GM12878 (cell line): Measurements from ENCODE around the gene DNAJB6. TPM values are rescaled to one million over a fixed set of nuclear protein-coding genes. Genes with fewer than 3 reads are reported as not detected.

ENCODE experiments used
- ATAC-seq: fragments of 200-7000 bp; cut with Tn5 transposase; 3 replicates; pipeline ENCODE4 v1.9.1; 2020; ENCODE audit warnings: mild to moderate bottlenecking, moderate library complexity
- BruUV-seq: library from RNA; stranded (reverse); fragments of 400-500 nt; replicated peaks from 2 replicates; lab custom pipeline; 2021; lab: Mats Ljungman, UMichigan
- CTCF ChIA-PET: fragments of 300-600 bp; sonication (Branson Sonifier 250); formaldehyde crosslinking; extraction: SDS; loops from one replicate; lab custom pipeline; 2021; ENCODE audit warnings: inconsistent platforms; lab: Yijun Ruan, JAX
- POLR2A ChIA-PET: fragments of 350-600 bp; formaldehyde crosslinking; extraction: SDS; loops from one replicate; lab custom pipeline; 2021; ENCODE audit warnings: inconsistent platforms; lab: Charles Lee
- RAD21 ChIA-PET: fragments of 300-600 bp; sonication (Branson Sonifier 250); formaldehyde crosslinking; loops from one replicate; lab custom pipeline; 2023; ENCODE audit warnings: antibody characterized with exemption; ENCODE audit not compliant: unreplicated experiment; lab: Charles Lee
- SMC1A ChIA-PET: fragments of 300-600 bp; sonication (Branson Sonifier 250); formaldehyde crosslinking; loops from one replicate; lab custom pipeline; 2023; ENCODE audit not compliant: unreplicated experiment, uncharacterized antibody; lab: Charles Lee
- DNase-seq: peaks from one replicate; pipeline ENCODE4 v3.0.0-alpha.2; 2011; ENCODE audit warnings: low read depth, low spot score
- FAIRE-seq: peaks from 3 replicates; lab custom pipeline; 2011; peaks lifted over from hg19 to GRCh38; lab: Jason Lieb, UNC
- H2AFZ ChIP-seq: 2 replicates; pipeline ENCODE4 v1.6.0; 2011; ENCODE audit warnings: low read depth, low read length, control low read depth; ENCODE audit not compliant: control insufficient read depth
- H3K27ac ChIP-seq: 2 replicates; pipeline ENCODE4 v1.5.1; 2011; ENCODE audit warnings: control low read depth; ENCODE audit not compliant: control insufficient read depth, insufficient read depth
- H3K27me3 ChIP-seq, 2 experiments: replicated peaks in 1 of 2; 2 replicates each; pipeline versions ENCODE4 v1.6.0 to v1.6.1; 2011; ENCODE audit warnings: low read length in 1 of 2; ENCODE audit not compliant: control insufficient read depth in 2 of 2, insufficient read depth in 2 of 2
- H3K36me3 ChIP-seq, 2 experiments: 2 replicates each; pipeline ENCODE4 v1.5.1; 2011; ENCODE audit warnings: low read length in 1 of 2; ENCODE audit not compliant: control insufficient read depth in 2 of 2, insufficient read depth in 2 of 2
- H3K4me1 ChIP-seq: 2 replicates; pipeline ENCODE4 v1.6.1; 2011; ENCODE audit warnings: mild to moderate bottlenecking, low read length, moderate library complexity, mixed read lengths; ENCODE audit not compliant: control insufficient read depth, insufficient read depth
- H3K4me2 ChIP-seq: 2 replicates; pipeline ENCODE4 v1.6.0; 2011; ENCODE audit warnings: control low read depth; ENCODE audit not compliant: control insufficient read depth, insufficient read depth
- H3K4me3 ChIP-seq: fragments of 200-600 bp; sonication (generic); 2 replicates; pipeline ENCODE4 v1.5.1; 2016
- H3K79me2 ChIP-seq: 2 replicates; pipeline ENCODE4 v1.6.0; 2011; ENCODE audit warnings: low read length; ENCODE audit not compliant: control insufficient read depth, insufficient read depth
- H3K9ac ChIP-seq: 2 replicates; pipeline ENCODE4 v1.8.0; 2011; ENCODE audit warnings: low read length, control low read depth, mixed read lengths; ENCODE audit not compliant: control insufficient read depth, insufficient read depth
- H3K9me3 ChIP-seq: replicated peaks from 3 replicates; pipeline ENCODE4 v1.5.1; 2011; ENCODE audit warnings: mild to moderate bottlenecking, low read length; ENCODE audit not compliant: control insufficient read depth, insufficient read depth
- H4K20me1 ChIP-seq: 2 replicates; pipeline ENCODE4 v1.6.0; 2011; ENCODE audit not compliant: control insufficient read depth, insufficient read depth
- ETV6 ChIP-seq, 2 experiments: fragments of 450-650 bp in 1 of 2; IDR thresholded peaks in 1 of 2; conservative IDR thresholded peaks in 1 of 2; 2 replicates each; pipeline ENCODE4 v1.6.1; 2014; ENCODE audit warnings: antibody characterized with exemption in 1 of 2, borderline replicate concordance in 1 of 2, low read depth in 1 of 2, mild to moderate bottlenecking in 1 of 2, moderate library complexity in 1 of 2
- FOXM1 ChIP-seq: IDR thresholded peaks from 2 replicates; pipeline ENCODE4 v1.6.1; 2012; ENCODE audit warnings: low read depth, mild to moderate bottlenecking, inconsistent platforms, low read length, moderate library complexity
- NFYB ChIP-seq: IDR thresholded peaks from 2 replicates; pipeline ENCODE4 v1.6.1; 2011; ENCODE audit warnings: low read depth, mild to moderate bottlenecking, low read length, improper control_type of control experiment, moderate library complexity; ENCODE audit not compliant: insufficient read depth
- RUNX3 ChIP-seq: IDR thresholded peaks from 2 replicates; pipeline ENCODE4 v1.6.1; 2012; ENCODE audit warnings: low read length, inconsistent platforms
- TCF3 ChIP-seq: IDR thresholded peaks from 2 replicates; pipeline ENCODE4 v1.6.1; 2012; ENCODE audit warnings: low read depth, mild to moderate bottlenecking, low read length, borderline replicate concordance; ENCODE audit not compliant: insufficient read depth
- YY1 ChIP-seq: IDR thresholded peaks from 2 replicates; pipeline ENCODE4 v1.6.1; 2011; ENCODE audit warnings: low read depth, mild to moderate bottlenecking, low read length
- WGBS: methylation state at CpG from one replicate; pipeline ENCODE4 v1.1.6; 2016; ENCODE audit warnings: low lambda C conversion rate; ENCODE audit not compliant: insufficient replicate concordance, insufficient coverage; ENCODE audit errors: missing lambda C conversion rate; 5-methylcytosine and 5-hydroxymethylcytosine counted together
- in situ Hi-C: fragments of 300-500 bp; cut with MboI; formaldehyde crosslinking; loops from 9 replicates; pipeline ENCODE4 v1.14.3; 2018; ENCODE audit warnings: mixed read lengths
- intact Hi-C: fragments of 100-400 bp; cut with micrococcal nuclease; formaldehyde crosslinking; loops from one replicate; pipeline ENCODE4 v1.14.2; 2022; ENCODE audit not compliant: unreplicated experiment
- polyA plus RNA-seq, 11 experiments: library from polyadenylated mRNA; depleted of rRNA in 4 of 11; unstranded in 6 of 11; stranded (reverse) in 5 of 11; fragments of >200 nt; fragmentation: Nextera tagmentation in 4 of 11; fragmentation: Illumina TruSeq in 1 of 11; extraction: Ambion mirVana in 4 of 11; extraction: Trizol in 1 of 11; gene quantifications; 1 replicate in 1 of 11; 2 replicates in 10 of 11; pipeline versions ENCODE4 v1.2.1 to v1.2.3, GENCODE V29; 2011 to 2016; ENCODE audit warnings: inconsistent platforms in 2 of 11, missing spikeins in 2 of 11, low read depth in 1 of 11
- total RNA-seq, 4 experiments: library from RNA; depleted of rRNA in 3 of 4; stranded (reverse); fragments of >200 nt in 3 of 4; fragmentation: Illumina TruSeq in 1 of 4; extraction: Trizol in 1 of 4; gene quantifications; 2 replicates each; pipeline versions ENCODE4 v1.2.1 to v1.2.3, GENCODE V29; 2013 to 2021
- TF ChIP-seq, protein P1 (sequence below): fragments of 450-650 bp; formaldehyde crosslinking; IDR thresholded peaks from 2 replicates; pipeline ENCODE4 v1.4.0; 2022; ENCODE audit warnings: mild to moderate bottlenecking, moderate library complexity
- TF ChIP-seq, protein P2 (sequence below), 3 experiments: IDR thresholded peaks in 2 of 3; conservative IDR thresholded peaks in 1 of 3; 2 replicates each; pipeline ENCODE4 v1.5.1; 2011; ENCODE audit warnings: low read depth in 3 of 3, low read length in 3 of 3, mild to moderate bottlenecking in 3 of 3, control low read depth in 2 of 3, moderate library complexity in 2 of 3, inconsistent platforms in 1 of 3, mixed read lengths in 1 of 3; ENCODE audit not compliant: control insufficient read depth in 2 of 3, insufficient read depth in 1 of 3; ENCODE audit errors: extremely low read depth in 1 of 3

Gene DNAJB6
- total and polyA plus RNA-seq, 10 of the 15 experiments (the other 5 are each of a cell fraction or from before 2014, with no cell fraction given): 34.5 to 117 (median 53.1) TPM

- ChIA-PET CTCF (no interaction called here), RAD21 (no interaction called here), SMC1A (no interaction called here), POLR2A (no interaction called here)
- Histone ChIP-seq H2AFZ (no peak overlapping the region), H3K79me2 (no peaks in the 10 kb centered on the region), H3K9me3 (no peaks in the 10 kb centered on the region), H4K20me1 (no peaks in the 10 kb centered on the region), H3K9ac (no peak overlapping the region), H3K4me3 (no peak overlapping the region), H3K27me3 (no peaks in the 10 kb centered on the region), H3K36me3 (no peaks in the 10 kb centered on the region), H3K27ac (no peak overlapping the region), H3K4me1 (peaks cover 16% of the 10 kb centered on the region), H3K4me2 (no peak overlapping the region)
- FAIRE-seq: no peak
- no peak for DNase-seq
- TF ChIP-seq ETV6 (conservative IDR thresholded peaks at IDR 0.05 in 1 of 2, IDR thresholded peaks at IDR 0.05 in 1 of 2; ENCODE audit: borderline replicate concordance in 1 of 2, low read depth in 1 of 2): no peak
- TF ChIP-seq NFYB: no peak
- TF ChIP-seq YY1: no peak
- TF ChIP-seq FOXM1: no peak
- no peak for TF ChIP-seq TCF3
- peak; percentile 39; the same call in 1 of the 2 replicates for TF ChIP-seq RUNX3
- TF ChIP-seq, protein P1, sequence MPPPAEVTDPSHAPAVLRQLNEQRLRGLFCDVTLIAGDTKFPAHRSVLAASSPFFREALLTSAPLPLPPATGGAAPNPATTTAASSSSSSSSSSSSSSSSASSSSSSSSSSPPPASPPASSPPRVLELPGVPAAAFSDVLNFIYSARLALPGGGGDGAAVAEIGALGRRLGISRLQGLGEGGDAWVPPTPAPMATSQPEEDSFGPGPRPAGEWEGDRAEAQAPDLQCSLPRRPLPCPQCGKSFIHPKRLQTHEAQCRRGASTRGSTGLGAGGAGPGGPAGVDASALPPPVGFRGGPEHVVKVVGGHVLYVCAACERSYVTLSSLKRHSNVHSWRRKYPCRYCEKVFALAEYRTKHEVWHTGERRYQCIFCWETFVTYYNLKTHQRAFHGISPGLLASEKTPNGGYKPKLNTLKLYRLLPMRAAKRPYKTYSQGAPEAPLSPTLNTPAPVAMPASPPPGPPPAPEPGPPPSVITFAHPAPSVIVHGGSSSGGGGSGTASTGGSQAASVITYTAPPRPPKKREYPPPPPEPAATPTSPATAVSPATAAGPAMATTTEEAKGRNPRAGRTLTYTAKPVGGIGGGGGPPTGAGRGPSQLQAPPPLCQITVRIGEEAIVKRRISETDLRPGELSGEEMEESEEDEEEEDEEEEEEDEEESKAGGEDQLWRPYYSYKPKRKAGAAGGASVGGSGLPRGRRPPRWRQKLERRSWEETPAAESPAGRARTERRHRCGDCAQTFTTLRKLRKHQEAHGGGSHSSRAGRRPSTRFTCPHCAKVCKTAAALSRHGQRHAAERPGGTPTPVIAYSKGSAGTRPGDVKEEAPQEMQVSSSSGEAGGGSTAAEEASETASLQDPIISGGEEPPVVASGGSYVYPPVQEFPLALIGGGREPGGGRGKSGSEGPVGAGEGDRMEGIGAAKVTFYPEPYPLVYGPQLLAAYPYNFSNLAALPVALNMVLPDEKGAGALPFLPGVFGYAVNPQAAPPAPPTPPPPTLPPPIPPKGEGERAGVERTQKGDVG (CRISPR knock-in tag): no peak
- TF ChIP-seq, protein P2, sequence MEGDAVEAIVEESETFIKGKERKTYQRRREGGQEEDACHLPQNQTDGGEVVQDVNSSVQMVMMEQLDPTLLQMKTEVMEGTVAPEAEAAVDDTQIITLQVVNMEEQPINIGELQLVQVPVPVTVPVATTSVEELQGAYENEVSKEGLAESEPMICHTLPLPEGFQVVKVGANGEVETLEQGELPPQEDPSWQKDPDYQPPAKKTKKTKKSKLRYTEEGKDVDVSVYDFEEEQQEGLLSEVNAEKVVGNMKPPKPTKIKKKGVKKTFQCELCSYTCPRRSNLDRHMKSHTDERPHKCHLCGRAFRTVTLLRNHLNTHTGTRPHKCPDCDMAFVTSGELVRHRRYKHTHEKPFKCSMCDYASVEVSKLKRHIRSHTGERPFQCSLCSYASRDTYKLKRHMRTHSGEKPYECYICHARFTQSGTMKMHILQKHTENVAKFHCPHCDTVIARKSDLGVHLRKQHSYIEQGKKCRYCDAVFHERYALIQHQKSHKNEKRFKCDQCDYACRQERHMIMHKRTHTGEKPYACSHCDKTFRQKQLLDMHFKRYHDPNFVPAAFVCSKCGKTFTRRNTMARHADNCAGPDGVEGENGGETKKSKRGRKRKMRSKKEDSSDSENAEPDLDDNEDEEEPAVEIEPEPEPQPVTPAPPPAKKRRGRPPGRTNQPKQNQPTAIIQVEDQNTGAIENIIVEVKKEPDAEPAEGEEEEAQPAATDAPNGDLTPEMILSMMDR (IDR thresholded peaks at IDR 0.05 in 2 of 3, conservative IDR thresholded peaks at IDR 0.05 in 1 of 3; ENCODE audit: control insufficient read depth in 2 of 3, extremely low read depth in 1 of 3, insufficient read depth in 1 of 3, low read depth in 3 of 3, low read length in 3 of 3): peak in 1 of 3 experiments; percentile 29; a peak in 2 of 6 replicates
- ATAC-seq: no peak
- intact Hi-C loops: no loop called here
- in situ Hi-C loops: no loop called here
- BruUV-seq: no TSS peak
- 92% methylated on average over 26 of the region's 37 CpGs for WGBS
Measured at GRCh38 chr7:157299613-157300368, 37.0 kb upstream of the DNAJB6 start.
